Gastrocnemius medialis (tissue), 4 donors: ENCODE measurements around the gene ALK.

ENCODE experiments used
- POLR2A ChIP-seq, 2 donors: fragments of 450-650 bp; IDR thresholded peaks; one replicate each; pipeline ENCODE4 v1.6.1; 2017; ENCODE audit warnings: antibody characterized with exemption in 2 of 2, mild to moderate bottlenecking in 2 of 2, moderate library complexity in 2 of 2
- TF ChIP-seq, protein P1 (sequence below), 5 experiments: fragments of 450-650 bp in 3 of 5; fragments of 200-600 bp in 2 of 5; sonication (generic) in 2 of 5; IDR thresholded peaks in 4 of 5; conservative IDR thresholded peaks in 1 of 5; 1 replicate in 4 of 5; 2 replicates in 1 of 5; pipeline ENCODE4 v1.5.1; 2016 to 2019; ENCODE audit warnings: antibody characterized with exemption in 5 of 5, mild to moderate bottlenecking in 3 of 5, moderate library complexity in 3 of 5

DNA sequence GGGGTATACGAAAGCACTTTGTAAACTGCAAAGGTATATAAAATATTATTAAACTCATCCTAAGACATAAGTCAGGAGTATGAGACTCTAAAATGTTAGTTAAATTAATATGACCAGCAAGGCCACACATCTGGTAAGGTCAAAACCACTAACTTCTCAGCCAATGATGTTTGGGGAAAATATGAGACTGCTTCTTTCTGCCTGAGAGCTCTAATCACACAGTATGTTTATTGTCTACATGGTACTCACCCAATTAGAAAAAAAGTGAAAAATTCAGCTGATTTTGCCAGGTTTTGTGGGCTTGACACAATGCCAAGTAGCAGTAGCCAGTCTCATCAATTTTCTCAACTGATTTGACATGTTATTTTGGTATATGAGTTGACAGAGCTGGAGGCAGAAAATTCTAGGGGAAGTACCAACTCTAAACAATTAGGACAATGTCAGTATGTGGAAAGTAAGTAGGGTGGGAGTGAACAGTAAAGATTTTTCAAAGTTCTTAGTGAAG, 87.3 kb downstream of the ALK start:
- TF ChIP-seq, protein P1, sequence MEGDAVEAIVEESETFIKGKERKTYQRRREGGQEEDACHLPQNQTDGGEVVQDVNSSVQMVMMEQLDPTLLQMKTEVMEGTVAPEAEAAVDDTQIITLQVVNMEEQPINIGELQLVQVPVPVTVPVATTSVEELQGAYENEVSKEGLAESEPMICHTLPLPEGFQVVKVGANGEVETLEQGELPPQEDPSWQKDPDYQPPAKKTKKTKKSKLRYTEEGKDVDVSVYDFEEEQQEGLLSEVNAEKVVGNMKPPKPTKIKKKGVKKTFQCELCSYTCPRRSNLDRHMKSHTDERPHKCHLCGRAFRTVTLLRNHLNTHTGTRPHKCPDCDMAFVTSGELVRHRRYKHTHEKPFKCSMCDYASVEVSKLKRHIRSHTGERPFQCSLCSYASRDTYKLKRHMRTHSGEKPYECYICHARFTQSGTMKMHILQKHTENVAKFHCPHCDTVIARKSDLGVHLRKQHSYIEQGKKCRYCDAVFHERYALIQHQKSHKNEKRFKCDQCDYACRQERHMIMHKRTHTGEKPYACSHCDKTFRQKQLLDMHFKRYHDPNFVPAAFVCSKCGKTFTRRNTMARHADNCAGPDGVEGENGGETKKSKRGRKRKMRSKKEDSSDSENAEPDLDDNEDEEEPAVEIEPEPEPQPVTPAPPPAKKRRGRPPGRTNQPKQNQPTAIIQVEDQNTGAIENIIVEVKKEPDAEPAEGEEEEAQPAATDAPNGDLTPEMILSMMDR (IDR thresholded peaks at IDR 0.05 in 4 of 5, conservative IDR thresholded peaks at IDR 0.05 in 1 of 5), result no peak
- no peak for TF ChIP-seq POLR2A (IDR thresholded peaks at IDR 0.05)
